NB4 (cell line): ENCODE measurements around the gene VAV3.

Experiments used
- CTCF ChIP-seq: IDR thresholded peaks from one replicate; pipeline ENCODE4 v1.5.1; 2012; ENCODE audit warnings: low read depth, low read length
- MAX ChIP-seq: IDR thresholded peaks from 2 replicates; pipeline ENCODE4 v1.6.1; 2011; ENCODE audit warnings: low read depth, low read length
- MYC ChIP-seq: IDR thresholded peaks from 2 replicates; pipeline ENCODE4 v1.6.1; 2011; ENCODE audit warnings: low read depth, low read length
- POLR2A ChIP-seq: IDR thresholded peaks from 2 replicates; pipeline ENCODE4 v1.6.1; 2011; ENCODE audit warnings: mild to moderate bottlenecking; ENCODE audit not compliant: insufficient read length; ENCODE audit errors: extremely low read depth

- TF ChIP-seq CTCF (no peak), POLR2A (no peak), MAX (no peak), MYC (no peak)
Observed at GRCh38 chr1:107536266-107536665, 428.7 kb downstream of the VAV3 start.
